A673 (cell line): Measurements from ENCODE around the gene CFD.

Experiments used
- EZH2 ChIP-seq: fragments of 200-600 bp; sonication (generic); IDR thresholded peaks from 2 replicates; pipeline ENCODE4 v1.6.1; 2017; ENCODE audit warnings: borderline replicate concordance, low read depth, mild to moderate bottlenecking, mixed read lengths, antibody characterized with exemption, low read length; ENCODE audit not compliant: poor library complexity, severe bottlenecking
- TF ChIP-seq, protein P1 (sequence below): fragments of 300-800, 200-600 bp; sonication (generic); conservative IDR thresholded peaks from 2 replicates; pipeline ENCODE4 v1.5.1; 2017; ENCODE audit warnings: low read depth, mild to moderate bottlenecking, antibody characterized with exemption, low read length, moderate library complexity, mixed read lengths

DNA sequence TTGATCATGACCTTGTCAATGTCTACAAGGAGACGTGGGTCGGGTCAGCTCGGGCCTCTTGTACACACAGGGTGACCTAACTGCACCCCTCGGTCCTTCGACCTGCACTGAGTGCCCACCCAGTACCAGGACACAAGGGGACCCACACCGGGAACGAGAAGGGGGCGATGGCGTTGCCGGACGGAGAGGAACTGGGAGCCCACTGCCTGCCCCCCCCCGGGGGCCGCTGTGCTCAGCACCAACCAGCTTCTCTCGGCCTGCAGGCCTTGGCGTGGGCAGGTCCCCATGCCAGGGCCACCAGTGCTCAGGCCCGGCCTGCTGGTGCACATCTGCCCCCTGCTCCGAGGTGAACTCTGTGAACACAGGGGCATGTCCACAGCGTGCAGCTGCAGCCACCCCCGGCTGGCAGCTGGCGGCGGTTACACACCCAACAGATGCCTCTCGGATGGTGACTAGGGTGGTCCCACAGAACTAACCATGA, 14.1 kb downstream of the CFD start:
- TF ChIP-seq EZH2, result no peak
- TF ChIP-seq, protein P1, sequence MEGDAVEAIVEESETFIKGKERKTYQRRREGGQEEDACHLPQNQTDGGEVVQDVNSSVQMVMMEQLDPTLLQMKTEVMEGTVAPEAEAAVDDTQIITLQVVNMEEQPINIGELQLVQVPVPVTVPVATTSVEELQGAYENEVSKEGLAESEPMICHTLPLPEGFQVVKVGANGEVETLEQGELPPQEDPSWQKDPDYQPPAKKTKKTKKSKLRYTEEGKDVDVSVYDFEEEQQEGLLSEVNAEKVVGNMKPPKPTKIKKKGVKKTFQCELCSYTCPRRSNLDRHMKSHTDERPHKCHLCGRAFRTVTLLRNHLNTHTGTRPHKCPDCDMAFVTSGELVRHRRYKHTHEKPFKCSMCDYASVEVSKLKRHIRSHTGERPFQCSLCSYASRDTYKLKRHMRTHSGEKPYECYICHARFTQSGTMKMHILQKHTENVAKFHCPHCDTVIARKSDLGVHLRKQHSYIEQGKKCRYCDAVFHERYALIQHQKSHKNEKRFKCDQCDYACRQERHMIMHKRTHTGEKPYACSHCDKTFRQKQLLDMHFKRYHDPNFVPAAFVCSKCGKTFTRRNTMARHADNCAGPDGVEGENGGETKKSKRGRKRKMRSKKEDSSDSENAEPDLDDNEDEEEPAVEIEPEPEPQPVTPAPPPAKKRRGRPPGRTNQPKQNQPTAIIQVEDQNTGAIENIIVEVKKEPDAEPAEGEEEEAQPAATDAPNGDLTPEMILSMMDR, result no peak
